Activated CD8-positive, alpha-beta memory T cell treated with anti-CD3 and anti-CD28 coated beads, Interleukin-2, amount 50 U/mL, for 4 hours (primary cell): Measurements from ENCODE around the gene CNR2.
A peak's percentile ranks its signal among the peaks of the same experiment; 100 is the strongest.
"Not testable (repeated sequence)": the region's sequence is repeated elsewhere in the genome, so short reads cannot be mapped to it uniquely, and the experiment has no call there.

Source experiments
- DNase-seq: peaks from one replicate; pipeline ENCODE4 v3.0.0-alpha.2; 2020

CNR2 gene

DNA sequence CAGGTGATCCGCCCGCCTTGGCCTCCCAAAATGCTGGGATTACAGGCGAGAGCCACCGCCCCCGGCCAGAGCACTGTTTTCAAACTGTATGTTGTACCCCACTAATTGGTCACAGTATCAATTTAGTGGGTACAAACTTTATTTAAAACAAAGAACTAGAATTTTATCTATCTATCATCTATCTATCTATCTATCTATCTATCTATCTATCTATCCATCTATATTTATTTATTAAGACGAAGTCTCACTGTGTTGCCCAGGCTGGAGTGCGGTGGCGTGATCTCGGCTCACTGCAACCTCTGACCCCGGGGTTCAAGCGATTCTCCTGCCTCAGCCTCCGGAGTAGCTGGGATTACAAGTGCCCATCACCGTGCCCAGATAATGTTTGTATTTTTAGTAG lies 86.6 kb downstream of the CNR2 start:
- DNase-seq = not testable (repeated sequence)

DNA sequence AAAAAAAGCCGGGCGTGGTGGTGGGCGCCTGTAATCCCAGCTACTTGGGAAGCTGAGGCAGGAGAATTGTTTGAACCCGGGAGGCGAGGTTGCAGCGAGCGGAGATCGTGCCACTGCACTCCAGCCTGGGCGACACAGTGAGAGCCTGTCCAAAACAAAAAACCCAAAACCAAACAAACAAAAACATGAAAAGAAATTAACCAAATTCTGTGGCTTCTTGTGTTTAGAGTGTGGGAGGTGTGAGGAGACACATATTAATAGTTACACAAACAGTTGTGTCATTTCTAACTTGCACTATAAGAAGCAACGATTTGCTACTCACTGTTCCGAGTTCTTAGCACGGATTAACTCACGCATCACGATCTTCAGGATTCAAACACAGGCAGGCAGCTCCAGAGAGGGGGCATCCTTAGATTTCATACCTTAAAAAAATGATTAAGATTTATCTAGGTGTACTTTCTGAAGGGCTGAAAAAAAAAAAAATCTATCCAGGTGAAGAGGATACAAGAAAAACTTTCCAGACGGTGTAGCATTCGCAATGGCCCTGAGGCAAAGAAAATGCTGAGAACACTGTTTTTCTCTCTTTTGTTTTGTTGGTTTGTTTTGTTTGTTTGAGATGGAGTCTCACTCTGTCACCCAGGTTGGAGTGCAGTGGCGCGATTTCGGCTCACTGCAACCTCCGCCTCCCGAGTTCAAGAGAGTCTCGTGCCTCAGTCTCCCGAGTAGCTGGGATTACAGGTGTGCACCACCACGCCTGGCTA lies 87.2 kb downstream of the CNR2 start:
- no peak for DNase-seq

DNA sequence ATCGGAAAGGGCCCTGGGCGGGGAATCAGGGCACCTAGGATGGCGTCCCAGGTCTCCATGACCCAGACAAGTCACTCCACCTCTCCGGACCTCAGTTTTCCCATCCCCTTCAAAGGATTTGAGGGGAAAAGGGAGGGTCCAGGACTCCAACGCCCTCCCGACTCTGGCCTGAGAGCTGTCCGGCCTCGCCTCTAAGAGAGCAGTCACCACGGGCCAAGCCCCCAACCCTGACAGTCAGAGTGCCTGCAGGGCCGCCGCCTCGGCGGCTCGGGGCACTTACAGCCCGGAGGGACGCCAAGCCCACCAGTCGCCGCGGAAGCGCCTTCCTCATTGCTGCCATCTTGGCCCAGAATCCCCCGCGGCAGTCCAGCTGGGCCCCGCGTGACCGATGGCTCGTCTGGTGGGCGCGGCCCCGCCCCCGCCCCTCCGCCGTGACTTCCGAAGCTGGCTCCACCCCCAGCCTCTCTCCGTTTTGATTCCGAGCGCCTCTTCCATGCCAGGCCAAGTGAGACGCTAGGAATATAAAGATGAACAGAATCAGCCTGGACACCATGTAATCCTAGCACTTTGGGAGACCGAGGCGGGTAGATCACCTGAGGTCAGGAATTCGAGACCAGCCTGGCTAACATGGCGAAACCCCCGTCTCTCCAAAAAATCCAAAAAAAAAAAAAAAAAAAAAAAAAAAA lies 87.9 kb downstream of the CNR2 start, which contains the start of gene HMGCL:
HMGCL (minus strand) TSS at position 354 of the 686 bp plus-strand sequence; CDS start at position 340, 14 bp downstream.
- peak; percentile 89 for DNase-seq

DNA sequence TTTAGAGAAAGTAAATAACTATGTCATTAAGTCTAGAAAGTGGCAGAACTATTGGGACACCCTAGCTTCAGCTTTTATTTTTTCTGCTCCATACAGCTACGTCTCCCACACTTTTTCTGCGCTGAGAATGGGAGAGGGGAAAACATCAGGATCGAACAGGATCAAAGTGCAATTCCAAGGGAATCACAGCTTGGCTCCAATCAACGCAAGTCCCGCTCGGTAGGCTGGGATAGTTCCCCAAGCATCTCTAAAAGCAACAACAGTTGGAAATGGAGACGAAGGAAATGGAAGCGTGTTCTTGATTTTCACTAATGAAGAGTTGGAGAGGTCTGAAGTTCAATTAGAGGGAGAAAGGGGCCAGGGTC lies 88.5 kb downstream of the CNR2 start:
- no peak for DNase-seq

DNA sequence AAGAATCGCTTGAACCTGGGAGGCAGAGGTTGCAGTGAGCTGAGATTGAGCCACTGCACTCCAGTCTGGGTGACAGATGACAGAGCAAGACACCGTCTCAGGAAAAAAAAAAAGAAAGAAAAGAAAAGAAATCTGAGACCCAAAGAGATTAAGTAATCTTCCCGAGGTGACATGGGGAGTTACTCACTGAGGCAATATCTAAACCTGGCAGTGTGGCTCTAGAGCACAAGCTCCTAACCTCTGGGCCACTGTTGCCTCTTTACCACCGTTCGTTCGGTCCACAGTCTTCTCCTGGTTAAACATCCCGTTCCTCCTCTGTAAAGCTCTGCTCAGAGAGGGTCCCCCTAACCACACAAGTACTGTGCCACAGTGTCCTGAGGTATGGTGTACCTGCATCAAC lies 89.4 kb downstream of the CNR2 start:
- DNase-seq = no peak
